Transverse colon (tissue), 4 donors: ENCODE results near the gene PLCL2.

ENCODE experiments used
- CTCF ChIP-seq, 5 experiments: fragments of 200-600 bp in 3 of 5; fragments of 450-650 bp in 2 of 5; sonication (generic) in 3 of 5; IDR thresholded peaks; 1 replicate in 2 of 5; 2 replicates in 3 of 5; pipeline ENCODE4 v1.5.1; 2016 to 2017; ENCODE audit warnings: antibody characterized with exemption in 5 of 5, inconsistent platforms in 3 of 5, mild to moderate bottlenecking in 2 of 5, moderate library complexity in 1 of 5
- EP300 ChIP-seq: sonication (generic); formaldehyde crosslinking; IDR thresholded peaks from one replicate; pipeline ENCODE4 v1.6.1; 2017; ENCODE audit warnings: antibody characterized with exemption, low read depth
- POLR2AphosphoS5 ChIP-seq, 3 donors: sonication (generic); formaldehyde crosslinking; IDR thresholded peaks; one replicate each; pipeline ENCODE4 v1.6.1; 2016; ENCODE audit warnings: antibody characterized with exemption in 3 of 3

- TF ChIP-seq POLR2AphosphoS5 (IDR thresholded peaks at IDR 0.05) (no peak), CTCF (IDR thresholded peaks at IDR 0.05) (no peak), EP300 (no peak)
Measured at GRCh38 chr3:17138246-17139039, 253.7 kb downstream of the PLCL2 start.
